Measurements from ENCODE around the gene CES4A. TPM values are rescaled to one million over a fixed set of nuclear protein-coding genes. Genes with fewer than 3 reads are reported as not detected.
"Not testable (repeated sequence)": the region's sequence is repeated elsewhere in the genome, so short reads cannot be mapped to it uniquely, and the experiment has no call there.

Gene CES4A
- total RNA-seq, 4 donors from 2014 or later = 18.6 to 24.7 (median 21.2) TPM

DNA sequence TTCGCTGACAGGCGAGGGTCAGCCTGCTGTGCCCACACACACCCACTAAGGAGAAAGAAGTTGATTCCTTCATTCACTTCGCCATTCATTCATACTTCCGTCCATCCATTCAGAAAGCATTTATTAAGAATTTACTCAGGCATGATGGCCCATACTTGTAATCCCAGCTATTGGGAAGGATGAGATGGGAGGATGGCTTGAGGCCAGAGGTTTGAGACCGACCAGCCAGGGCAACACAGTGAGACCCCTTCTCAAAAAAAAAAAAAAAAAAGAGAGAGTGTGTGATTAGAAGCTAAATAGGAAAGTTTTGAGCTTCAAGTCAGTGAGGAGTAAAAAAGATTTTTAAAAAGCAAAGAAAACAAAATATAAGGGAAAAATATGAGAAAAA lies 44.3 kb upstream of the CES4A start:
- H3K27me3 ChIP-seq = peaks cover 0 to 1% of the 10 kb centered on the region in 2 donors
- 76 to 82% methylated on average over 5 of the region's 5 CpGs for WGBS, 2 donors
- H3K4me3 ChIP-seq = no peak overlapping the region
- TF ChIP-seq CTCF (IDR thresholded peaks at IDR 0.05) (no peak), POLR2A (IDR thresholded peaks at IDR 0.05) (no peak), EP300 (IDR thresholded peaks at IDR 0.05) (no peak)
- no peaks in the 10 kb centered on the region for H3K9me3 ChIP-seq
- DNase-seq (ENCODE audit: low spot score in 2 of 2) = no peak
- peaks cover 0 to 50% (median 24%) of the 10 kb centered on the region in 3 donors for H3K36me3 ChIP-seq
- H3K4me1 ChIP-seq = peaks cover 0 to 17% (median 9%) of the 10 kb centered on the region in 4 donors
- H3K27ac ChIP-seq = no peak overlapping the region

DNA sequence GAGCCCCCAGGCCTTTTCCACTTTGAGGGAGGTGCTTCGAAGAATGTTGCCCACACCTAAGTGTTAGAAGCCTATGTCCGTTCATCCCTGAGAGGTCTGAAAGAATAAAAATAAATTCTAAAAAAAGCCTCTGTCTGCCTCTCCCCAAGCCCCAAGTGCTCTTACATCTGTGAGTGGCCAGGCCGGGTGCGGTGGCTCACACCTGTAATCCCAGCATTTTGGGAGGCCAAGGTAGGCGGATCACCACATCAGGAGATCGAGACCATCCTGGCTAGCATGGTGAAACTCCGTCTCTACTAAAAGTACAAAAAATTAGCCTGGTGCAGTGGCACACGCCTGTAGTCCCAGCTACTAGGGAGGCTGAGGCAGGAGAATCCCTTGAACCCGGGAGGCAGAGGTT lies 43.4 kb upstream of the CES4A start:
- H3K27ac ChIP-seq; H3K4me3 ChIP-seq; DNase-seq (ENCODE audit: low spot score in 2 of 2); H3K9me3 ChIP-seq: not testable (repeated sequence)
- Histone ChIP-seq H3K36me3 (peaks cover 0 to 41% (median 22%) of the 10 kb centered on the region in 3 donors), H3K4me1 (peaks cover 0 to 20% (median 11%) of the 10 kb centered on the region in 4 donors), H3K27me3 (peaks cover 0 to 10% of the 10 kb centered on the region in 2 donors)
- 80 to 83% methylated on average over 9 of the region's 9 CpGs for WGBS, 2 donors

DNA sequence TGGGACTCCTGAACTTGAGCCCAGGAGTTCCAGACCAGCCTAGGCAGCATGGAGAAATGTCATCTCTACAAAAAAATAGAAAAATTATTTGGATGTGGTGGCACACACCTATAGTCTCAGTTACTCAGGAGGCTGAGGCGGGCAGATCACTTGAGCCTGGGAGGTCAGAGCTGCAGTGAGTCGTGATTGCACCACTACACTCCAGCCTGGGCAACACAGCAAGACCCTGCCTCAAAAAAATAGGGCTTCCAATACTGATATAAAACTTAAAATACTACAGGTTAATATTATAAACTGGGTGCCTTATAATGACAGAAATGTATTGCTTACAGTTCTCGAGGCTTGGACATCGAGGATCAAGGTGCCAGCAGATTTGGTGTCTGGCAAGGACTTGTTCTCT lies 42.5 kb upstream of the CES4A start:
- no peak for TF ChIP-seq CTCF (IDR thresholded peaks at IDR 0.05)
- TF ChIP-seq POLR2A (IDR thresholded peaks at IDR 0.05) = no peak
- no peak for TF ChIP-seq EP300 (IDR thresholded peaks at IDR 0.05)
- peaks cover 0 to 31% (median 12%) of the 10 kb centered on the region in 3 donors for H3K36me3 ChIP-seq
- WGBS, 2 donors = 84 to 85% methylated on average over 4 of the region's 4 CpGs
- peaks cover 0 to 10% of the 10 kb centered on the region in 2 donors for H3K27me3 ChIP-seq
- DNase-seq (ENCODE audit: low spot score in 2 of 2) = no peak
- no peak overlapping the region for H3K4me3 ChIP-seq
- H3K4me1 ChIP-seq = peaks cover 0 to 20% (median 11%) of the 10 kb centered on the region in 4 donors
- no peak overlapping the region for H3K27ac ChIP-seq
- no peaks in the 10 kb centered on the region for H3K9me3 ChIP-seq

DNA sequence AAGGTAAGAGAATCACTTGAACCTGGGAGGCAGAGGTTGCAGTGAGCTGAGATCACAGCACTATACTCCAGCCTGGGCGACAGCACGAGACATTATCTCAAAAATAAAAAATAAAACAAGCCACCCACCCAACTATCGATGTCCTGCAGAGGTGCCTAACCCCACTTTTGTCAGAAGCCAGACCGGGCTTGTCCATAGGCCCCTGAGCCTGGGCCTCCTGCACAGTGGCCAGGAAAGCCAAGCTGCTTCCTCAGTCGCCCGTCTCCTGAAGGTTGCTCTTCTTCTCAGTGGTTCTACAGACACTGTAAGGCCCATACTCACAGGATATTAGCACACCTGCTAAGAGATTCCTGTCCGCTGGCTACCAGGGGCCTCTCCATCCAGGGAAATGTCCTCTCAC lies 41.8 kb upstream of the CES4A start:
- Histone ChIP-seq H3K9me3 (peaks cover 0 to 3% (median 0%) of the 10 kb centered on the region in 4 donors), H3K27me3 (peaks cover 0 to 10% of the 10 kb centered on the region in 2 donors), H3K36me3 (peaks cover 0 to 25% (median 6%) of the 10 kb centered on the region in 3 donors), H3K4me3 (no peak overlapping the region), H3K27ac (no peak overlapping the region), H3K4me1 (peaks cover 0 to 20% (median 11%) of the 10 kb centered on the region in 4 donors)
- no peak for DNase-seq (ENCODE audit: low spot score in 2 of 2)
- TF ChIP-seq CTCF (IDR thresholded peaks at IDR 0.05) = no peak
- TF ChIP-seq POLR2A (IDR thresholded peaks at IDR 0.05) = no peak
- TF ChIP-seq EP300 (IDR thresholded peaks at IDR 0.05) = no peak
- WGBS, 2 donors = 72 to 78% methylated on average over 7 of the region's 7 CpGs

GRCh38 chr16:66946974-66947301 lies 41.5 kb upstream of the CES4A start:
- H3K36me3 ChIP-seq = peaks cover 0 to 21% (median 2%) of the 10 kb centered on the region in 3 donors
- H3K4me3 ChIP-seq = no peak overlapping the region
- peaks cover 0 to 13% of the 10 kb centered on the region in 2 donors for H3K27me3 ChIP-seq
- peaks cover 0 to 6% (median 0%) of the 10 kb centered on the region in 4 donors for H3K9me3 ChIP-seq
- DNase-seq (ENCODE audit: low spot score in 2 of 2) = no peak
- TF ChIP-seq EP300 (IDR thresholded peaks at IDR 0.05) = no peak
- no peak for TF ChIP-seq POLR2A (IDR thresholded peaks at IDR 0.05)
- no peak for TF ChIP-seq CTCF (IDR thresholded peaks at IDR 0.05)
- H3K4me1 ChIP-seq = peaks cover 0 to 20% (median 11%) of the 10 kb centered on the region in 4 donors
- peak overlapping the region in 1 of 4 donors; percentile 60 for H3K27ac ChIP-seq
- WGBS, 2 donors = 32 to 35% methylated on average over 5 of the region's 5 CpGs

All from tibial nerve (tissue), 4 donors.